ENCODE results near the gene DRD3.

GRCh38 chr3:114079761-114080160 lies 99.1 kb downstream of the DRD3 start:
- TF ChIP-seq, protein P1, sequence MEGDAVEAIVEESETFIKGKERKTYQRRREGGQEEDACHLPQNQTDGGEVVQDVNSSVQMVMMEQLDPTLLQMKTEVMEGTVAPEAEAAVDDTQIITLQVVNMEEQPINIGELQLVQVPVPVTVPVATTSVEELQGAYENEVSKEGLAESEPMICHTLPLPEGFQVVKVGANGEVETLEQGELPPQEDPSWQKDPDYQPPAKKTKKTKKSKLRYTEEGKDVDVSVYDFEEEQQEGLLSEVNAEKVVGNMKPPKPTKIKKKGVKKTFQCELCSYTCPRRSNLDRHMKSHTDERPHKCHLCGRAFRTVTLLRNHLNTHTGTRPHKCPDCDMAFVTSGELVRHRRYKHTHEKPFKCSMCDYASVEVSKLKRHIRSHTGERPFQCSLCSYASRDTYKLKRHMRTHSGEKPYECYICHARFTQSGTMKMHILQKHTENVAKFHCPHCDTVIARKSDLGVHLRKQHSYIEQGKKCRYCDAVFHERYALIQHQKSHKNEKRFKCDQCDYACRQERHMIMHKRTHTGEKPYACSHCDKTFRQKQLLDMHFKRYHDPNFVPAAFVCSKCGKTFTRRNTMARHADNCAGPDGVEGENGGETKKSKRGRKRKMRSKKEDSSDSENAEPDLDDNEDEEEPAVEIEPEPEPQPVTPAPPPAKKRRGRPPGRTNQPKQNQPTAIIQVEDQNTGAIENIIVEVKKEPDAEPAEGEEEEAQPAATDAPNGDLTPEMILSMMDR (conservative IDR thresholded peaks at IDR 0.05; ENCODE audit: low read depth in 2 of 2), result no peak
- TF ChIP-seq POLR2AphosphoS5 (IDR thresholded peaks at IDR 0.05; ENCODE audit: low read depth) (no peak), EZH2 (IDR thresholded peaks at IDR 0.05; ENCODE audit: low read depth, unreplicated experiment) (no peak), EZH2phosphoT487 (IDR thresholded peaks at IDR 0.05; ENCODE audit: unreplicated experiment) (no peak), JUNB (IDR thresholded peaks at IDR 0.05; ENCODE audit: unreplicated experiment) (no peak), NANOG (IDR thresholded peaks at IDR 0.05; ENCODE audit: borderline replicate concordance) (no peak), CREB1 (CRISPR knock-in tag; IDR thresholded peaks at IDR 0.05; ENCODE audit: low read depth) (no peak), ZNF114 (CRISPR knock-in tag; IDR thresholded peaks at IDR 0.05) (no peak), STAT1 (IDR thresholded peaks at IDR 0.05; ENCODE audit: unreplicated experiment) (no peak), ZNF331 (CRISPR knock-in tag; IDR thresholded peaks at IDR 0.05; ENCODE audit: low read depth) (no peak)
- TF ChIP-seq, protein P2, sequence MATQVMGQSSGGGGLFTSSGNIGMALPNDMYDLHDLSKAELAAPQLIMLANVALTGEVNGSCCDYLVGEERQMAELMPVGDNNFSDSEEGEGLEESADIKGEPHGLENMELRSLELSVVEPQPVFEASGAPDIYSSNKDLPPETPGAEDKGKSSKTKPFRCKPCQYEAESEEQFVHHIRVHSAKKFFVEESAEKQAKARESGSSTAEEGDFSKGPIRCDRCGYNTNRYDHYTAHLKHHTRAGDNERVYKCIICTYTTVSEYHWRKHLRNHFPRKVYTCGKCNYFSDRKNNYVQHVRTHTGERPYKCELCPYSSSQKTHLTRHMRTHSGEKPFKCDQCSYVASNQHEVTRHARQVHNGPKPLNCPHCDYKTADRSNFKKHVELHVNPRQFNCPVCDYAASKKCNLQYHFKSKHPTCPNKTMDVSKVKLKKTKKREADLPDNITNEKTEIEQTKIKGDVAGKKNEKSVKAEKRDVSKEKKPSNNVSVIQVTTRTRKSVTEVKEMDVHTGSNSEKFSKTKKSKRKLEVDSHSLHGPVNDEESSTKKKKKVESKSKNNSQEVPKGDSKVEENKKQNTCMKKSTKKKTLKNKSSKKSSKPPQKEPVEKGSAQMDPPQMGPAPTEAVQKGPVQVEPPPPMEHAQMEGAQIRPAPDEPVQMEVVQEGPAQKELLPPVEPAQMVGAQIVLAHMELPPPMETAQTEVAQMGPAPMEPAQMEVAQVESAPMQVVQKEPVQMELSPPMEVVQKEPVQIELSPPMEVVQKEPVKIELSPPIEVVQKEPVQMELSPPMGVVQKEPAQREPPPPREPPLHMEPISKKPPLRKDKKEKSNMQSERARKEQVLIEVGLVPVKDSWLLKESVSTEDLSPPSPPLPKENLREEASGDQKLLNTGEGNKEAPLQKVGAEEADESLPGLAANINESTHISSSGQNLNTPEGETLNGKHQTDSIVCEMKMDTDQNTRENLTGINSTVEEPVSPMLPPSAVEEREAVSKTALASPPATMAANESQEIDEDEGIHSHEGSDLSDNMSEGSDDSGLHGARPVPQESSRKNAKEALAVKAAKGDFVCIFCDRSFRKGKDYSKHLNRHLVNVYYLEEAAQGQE (IDR thresholded peaks at IDR 0.05; ENCODE audit: unreplicated experiment), result no peak
- TF ChIP-seq, protein P3, sequence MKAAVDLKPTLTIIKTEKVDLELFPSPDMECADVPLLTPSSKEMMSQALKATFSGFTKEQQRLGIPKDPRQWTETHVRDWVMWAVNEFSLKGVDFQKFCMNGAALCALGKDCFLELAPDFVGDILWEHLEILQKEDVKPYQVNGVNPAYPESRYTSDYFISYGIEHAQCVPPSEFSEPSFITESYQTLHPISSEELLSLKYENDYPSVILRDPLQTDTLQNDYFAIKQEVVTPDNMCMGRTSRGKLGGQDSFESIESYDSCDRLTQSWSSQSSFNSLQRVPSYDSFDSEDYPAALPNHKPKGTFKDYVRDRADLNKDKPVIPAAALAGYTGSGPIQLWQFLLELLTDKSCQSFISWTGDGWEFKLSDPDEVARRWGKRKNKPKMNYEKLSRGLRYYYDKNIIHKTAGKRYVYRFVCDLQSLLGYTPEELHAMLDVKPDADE (IDR thresholded peaks at IDR 0.05), result no peak
- TF ChIP-seq, protein P4, sequence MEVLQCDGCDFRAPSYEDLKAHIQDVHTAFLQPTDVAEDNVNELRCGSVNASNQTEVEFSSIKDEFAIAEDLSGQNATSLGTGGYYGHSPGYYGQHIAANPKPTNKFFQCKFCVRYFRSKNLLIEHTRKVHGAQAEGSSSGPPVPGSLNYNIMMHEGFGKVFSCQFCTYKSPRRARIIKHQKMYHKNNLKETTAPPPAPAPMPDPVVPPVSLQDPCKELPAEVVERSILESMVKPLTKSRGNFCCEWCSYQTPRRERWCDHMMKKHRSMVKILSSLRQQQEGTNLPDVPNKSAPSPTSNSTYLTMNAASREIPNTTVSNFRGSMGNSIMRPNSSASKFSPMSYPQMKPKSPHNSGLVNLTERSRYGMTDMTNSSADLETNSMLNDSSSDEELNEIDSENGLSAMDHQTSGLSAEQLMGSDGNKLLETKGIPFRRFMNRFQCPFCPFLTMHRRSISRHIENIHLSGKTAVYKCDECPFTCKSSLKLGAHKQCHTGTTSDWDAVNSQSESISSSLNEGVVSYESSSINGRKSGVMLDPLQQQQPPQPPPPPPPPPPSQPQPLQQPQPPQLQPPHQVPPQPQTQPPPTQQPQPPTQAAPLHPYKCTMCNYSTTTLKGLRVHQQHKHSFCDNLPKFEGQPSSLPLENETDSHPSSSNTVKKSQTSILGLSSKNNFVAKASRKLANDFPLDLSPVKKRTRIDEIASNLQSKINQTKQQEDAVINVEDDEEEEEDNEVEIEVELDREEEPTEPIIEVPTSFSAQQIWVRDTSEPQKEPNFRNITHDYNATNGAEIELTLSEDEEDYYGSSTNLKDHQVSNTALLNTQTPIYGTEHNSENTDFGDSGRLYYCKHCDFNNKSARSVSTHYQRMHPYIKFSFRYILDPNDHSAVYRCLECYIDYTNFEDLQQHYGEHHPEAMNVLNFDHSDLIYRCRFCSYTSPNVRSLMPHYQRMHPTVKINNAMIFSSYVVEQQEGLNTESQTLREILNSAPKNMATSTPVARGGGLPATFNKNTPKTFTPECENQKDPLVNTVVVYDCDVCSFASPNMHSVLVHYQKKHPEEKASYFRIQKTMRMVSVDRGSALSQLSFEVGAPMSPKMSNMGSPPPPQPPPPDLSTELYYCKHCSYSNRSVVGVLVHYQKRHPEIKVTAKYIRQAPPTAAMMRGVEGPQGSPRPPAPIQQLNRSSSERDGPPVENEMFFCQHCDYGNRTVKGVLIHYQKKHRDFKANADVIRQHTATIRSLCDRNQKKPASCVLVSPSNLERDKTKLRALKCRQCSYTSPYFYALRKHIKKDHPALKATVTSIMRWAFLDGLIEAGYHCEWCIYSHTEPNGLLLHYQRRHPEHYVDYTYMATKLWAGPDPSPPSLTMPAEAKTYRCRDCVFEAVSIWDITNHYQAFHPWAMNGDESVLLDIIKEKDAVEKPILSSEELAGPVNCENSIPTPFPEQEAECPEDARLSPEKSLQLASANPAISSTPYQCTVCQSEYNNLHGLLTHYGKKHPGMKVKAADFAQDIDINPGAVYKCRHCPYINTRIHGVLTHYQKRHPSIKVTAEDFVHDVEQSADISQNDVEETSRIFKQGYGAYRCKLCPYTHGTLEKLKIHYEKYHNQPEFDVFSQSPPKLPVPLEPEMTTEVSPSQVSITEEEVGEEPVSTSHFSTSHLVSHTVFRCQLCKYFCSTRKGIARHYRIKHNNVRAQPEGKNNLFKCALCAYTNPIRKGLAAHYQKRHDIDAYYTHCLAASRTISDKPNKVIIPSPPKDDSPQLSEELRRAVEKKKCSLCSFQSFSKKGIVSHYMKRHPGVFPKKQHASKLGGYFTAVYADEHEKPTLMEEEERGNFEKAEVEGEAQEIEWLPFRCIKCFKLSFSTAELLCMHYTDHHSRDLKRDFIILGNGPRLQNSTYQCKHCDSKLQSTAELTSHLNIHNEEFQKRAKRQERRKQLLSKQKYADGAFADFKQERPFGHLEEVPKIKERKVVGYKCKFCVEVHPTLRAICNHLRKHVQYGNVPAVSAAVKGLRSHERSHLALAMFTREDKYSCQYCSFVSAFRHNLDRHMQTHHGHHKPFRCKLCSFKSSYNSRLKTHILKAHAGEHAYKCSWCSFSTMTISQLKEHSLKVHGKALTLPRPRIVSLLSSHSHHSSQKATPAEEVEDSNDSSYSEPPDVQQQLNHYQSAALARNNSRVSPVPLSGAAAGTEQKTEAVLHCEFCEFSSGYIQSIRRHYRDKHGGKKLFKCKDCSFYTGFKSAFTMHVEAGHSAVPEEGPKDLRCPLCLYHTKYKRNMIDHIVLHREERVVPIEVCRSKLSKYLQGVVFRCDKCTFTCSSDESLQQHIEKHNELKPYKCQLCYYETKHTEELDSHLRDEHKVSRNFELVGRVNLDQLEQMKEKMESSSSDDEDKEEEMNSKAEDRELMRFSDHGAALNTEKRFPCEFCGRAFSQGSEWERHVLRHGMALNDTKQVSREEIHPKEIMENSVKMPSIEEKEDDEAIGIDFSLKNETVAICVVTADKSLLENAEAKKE (CRISPR knock-in tag; IDR thresholded peaks at IDR 0.05), result no peak
